ENCODE measurements around the gene CCDC197.

CCDC197 gene

DNA sequence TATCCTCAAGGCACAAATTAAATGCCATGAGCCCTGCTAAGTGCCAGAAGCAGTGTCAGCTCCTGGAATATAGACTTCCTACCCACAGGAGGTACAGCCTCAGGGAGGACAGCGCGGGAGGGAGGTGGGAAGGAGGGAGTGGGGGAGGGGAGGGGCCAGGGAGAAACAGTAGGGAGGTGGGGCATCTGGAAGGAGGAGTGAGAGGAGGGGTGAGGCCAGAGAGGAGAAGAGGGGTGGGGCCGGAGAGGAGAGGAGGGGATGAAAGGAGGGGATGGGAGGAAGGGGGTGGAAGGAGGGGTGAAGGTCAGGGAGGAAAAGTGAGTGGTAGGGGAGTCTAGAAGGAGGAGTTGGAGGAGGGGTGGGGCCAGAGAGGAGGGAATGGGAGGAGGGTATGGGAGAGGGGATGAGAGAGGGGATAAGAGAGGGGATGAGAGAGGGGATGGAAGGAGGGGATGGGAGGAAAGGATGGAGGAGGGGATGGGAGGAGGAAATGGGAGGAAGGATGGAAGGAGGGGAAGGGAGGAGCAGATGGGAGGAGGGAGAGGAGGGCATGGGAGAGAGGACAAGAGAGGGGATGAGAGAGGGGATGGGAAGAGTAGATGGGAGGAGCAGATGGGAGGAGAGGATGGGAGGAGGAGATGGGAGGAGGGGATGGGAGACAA is 9.2 kb upstream of the CCDC197 start:
- Histone ChIP-seq H3K9me3 (ENCODE audit: insufficient read depth, low read length) (no peaks in the 10 kb centered on the region), H2AFZ (ENCODE audit: low read depth, low read length, severe bottlenecking) (no peak overlapping the region), H3K79me2 (ENCODE audit: insufficient read depth, low read length) (no peaks in the 10 kb centered on the region), H4K20me1 (ENCODE audit: low read depth, low read length) (no peaks in the 10 kb centered on the region), H3K36me3 (ENCODE audit: low read length) (no peaks in the 10 kb centered on the region), H3K27ac (ENCODE audit: low read depth, low read length) (no peak overlapping the region), H3K4me3 (ENCODE audit: insufficient read depth, low read length, poor library complexity, severe bottlenecking) (no peak overlapping the region), H3K4me2 (ENCODE audit: low read depth, low read length, poor library complexity, severe bottlenecking) (no peak overlapping the region), H3F3A (ENCODE audit: insufficient read depth) (no peaks in the 10 kb centered on the region), H3K27me3 (ENCODE audit: low read length) (no peaks in the 10 kb centered on the region), H3K9me2 (replicated peaks; ENCODE audit: insufficient read depth, low read length) (no peaks in the 10 kb centered on the region), H3K9ac (ENCODE audit: low read length) (no peak overlapping the region)
- TF ChIP-seq, protein P1, sequence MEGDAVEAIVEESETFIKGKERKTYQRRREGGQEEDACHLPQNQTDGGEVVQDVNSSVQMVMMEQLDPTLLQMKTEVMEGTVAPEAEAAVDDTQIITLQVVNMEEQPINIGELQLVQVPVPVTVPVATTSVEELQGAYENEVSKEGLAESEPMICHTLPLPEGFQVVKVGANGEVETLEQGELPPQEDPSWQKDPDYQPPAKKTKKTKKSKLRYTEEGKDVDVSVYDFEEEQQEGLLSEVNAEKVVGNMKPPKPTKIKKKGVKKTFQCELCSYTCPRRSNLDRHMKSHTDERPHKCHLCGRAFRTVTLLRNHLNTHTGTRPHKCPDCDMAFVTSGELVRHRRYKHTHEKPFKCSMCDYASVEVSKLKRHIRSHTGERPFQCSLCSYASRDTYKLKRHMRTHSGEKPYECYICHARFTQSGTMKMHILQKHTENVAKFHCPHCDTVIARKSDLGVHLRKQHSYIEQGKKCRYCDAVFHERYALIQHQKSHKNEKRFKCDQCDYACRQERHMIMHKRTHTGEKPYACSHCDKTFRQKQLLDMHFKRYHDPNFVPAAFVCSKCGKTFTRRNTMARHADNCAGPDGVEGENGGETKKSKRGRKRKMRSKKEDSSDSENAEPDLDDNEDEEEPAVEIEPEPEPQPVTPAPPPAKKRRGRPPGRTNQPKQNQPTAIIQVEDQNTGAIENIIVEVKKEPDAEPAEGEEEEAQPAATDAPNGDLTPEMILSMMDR (IDR thresholded peaks at IDR 0.05; ENCODE audit: insufficient read depth, low read length, poor library complexity, severe bottlenecking) = no peak
- no peak for TF ChIP-seq EZH2phosphoT487 (conservative IDR thresholded peaks at IDR 0.05; ENCODE audit: low read length)

DNA sequence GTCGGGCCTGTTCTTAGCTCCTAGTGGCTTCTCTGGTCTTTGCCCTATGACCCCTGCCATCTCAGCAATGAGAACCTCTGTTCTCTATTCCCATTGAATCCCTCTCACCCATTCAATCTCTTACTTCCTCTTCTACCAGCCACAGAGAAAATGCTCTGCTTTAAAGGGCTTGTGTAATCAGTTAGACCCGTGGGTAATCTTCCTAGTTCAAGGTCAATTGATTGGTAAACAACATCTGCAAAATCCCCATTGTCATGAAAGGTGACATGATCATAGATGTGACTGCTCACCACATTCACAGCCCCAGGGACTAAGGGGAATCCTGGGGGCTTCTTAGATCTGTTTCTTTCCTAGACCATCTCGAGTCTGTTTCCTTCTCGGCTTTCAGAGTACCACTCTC is 7.2 kb upstream of the CCDC197 start:
- no peaks in the 10 kb centered on the region for H4K20me1 ChIP-seq (ENCODE audit: low read depth, low read length)
- no peaks in the 10 kb centered on the region for H3K79me2 ChIP-seq (ENCODE audit: insufficient read depth, low read length)
- no peaks in the 10 kb centered on the region for H3K9me2 ChIP-seq (replicated peaks; ENCODE audit: insufficient read depth, low read length)
- H3K27ac ChIP-seq (ENCODE audit: low read depth, low read length) = no peak overlapping the region
- no peak for TF ChIP-seq EZH2phosphoT487 (conservative IDR thresholded peaks at IDR 0.05; ENCODE audit: low read length)
- TF ChIP-seq, protein P1 (IDR thresholded peaks at IDR 0.05; ENCODE audit: insufficient read depth, low read length, poor library complexity, severe bottlenecking) = no peak
- H3F3A ChIP-seq (ENCODE audit: insufficient read depth) = no peaks in the 10 kb centered on the region
- no peaks in the 10 kb centered on the region for H3K27me3 ChIP-seq (ENCODE audit: low read length)
- no peak overlapping the region for H3K4me2 ChIP-seq (ENCODE audit: low read depth, low read length, poor library complexity, severe bottlenecking)
- H3K4me3 ChIP-seq (ENCODE audit: insufficient read depth, low read length, poor library complexity, severe bottlenecking) = no peak overlapping the region
- H3K36me3 ChIP-seq (ENCODE audit: low read length) = no peaks in the 10 kb centered on the region
- no peak overlapping the region for H2AFZ ChIP-seq (ENCODE audit: low read depth, low read length, severe bottlenecking)
- H3K9me3 ChIP-seq (ENCODE audit: insufficient read depth, low read length) = no peaks in the 10 kb centered on the region
- no peak overlapping the region for H3K9ac ChIP-seq (ENCODE audit: low read length)

DNA sequence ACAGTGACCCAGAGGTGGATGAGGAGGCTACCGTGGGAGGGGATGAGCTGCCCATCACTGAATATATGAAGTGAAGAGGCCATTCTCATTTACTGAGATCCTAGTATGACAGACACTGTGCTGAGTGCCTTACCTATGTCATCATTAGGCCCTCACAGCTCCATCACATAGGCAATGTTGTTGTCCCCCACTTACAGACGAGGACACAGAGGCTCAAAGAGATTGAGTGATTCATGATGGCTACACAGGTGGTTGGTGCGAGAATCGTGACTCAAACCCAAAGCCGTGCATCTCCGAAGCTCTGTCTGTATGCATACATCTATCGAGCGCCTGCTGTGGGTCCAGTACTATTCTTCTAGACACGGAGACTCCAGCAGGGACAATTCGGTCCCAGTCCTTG is 5.9 kb upstream of the CCDC197 start:
- Histone ChIP-seq H2AFZ (ENCODE audit: low read depth, low read length, severe bottlenecking) (no peak overlapping the region), H3K36me3 (ENCODE audit: low read length) (no peaks in the 10 kb centered on the region), H3F3A (ENCODE audit: insufficient read depth) (no peaks in the 10 kb centered on the region), H3K9me3 (ENCODE audit: insufficient read depth, low read length) (no peaks in the 10 kb centered on the region), H3K9ac (ENCODE audit: low read length) (no peak overlapping the region), H4K20me1 (ENCODE audit: low read depth, low read length) (no peaks in the 10 kb centered on the region), H3K4me2 (ENCODE audit: low read depth, low read length, poor library complexity, severe bottlenecking) (no peak overlapping the region), H3K27ac (ENCODE audit: low read depth, low read length) (no peak overlapping the region), H3K79me2 (ENCODE audit: insufficient read depth, low read length) (no peaks in the 10 kb centered on the region), H3K27me3 (ENCODE audit: low read length) (no peaks in the 10 kb centered on the region), H3K4me3 (ENCODE audit: insufficient read depth, low read length, poor library complexity, severe bottlenecking) (no peak overlapping the region), H3K9me2 (replicated peaks; ENCODE audit: insufficient read depth, low read length) (no peaks in the 10 kb centered on the region)
- TF ChIP-seq, protein P1 (IDR thresholded peaks at IDR 0.05; ENCODE audit: insufficient read depth, low read length, poor library complexity, severe bottlenecking) = no peak
- TF ChIP-seq EZH2phosphoT487 (conservative IDR thresholded peaks at IDR 0.05; ENCODE audit: low read length) = no peak

Data from SU-DHL-6 (cell line).